HCT116 (cell line): Measurements from ENCODE around the gene ULBP2. TPM values are rescaled to one million over a fixed set of nuclear protein-coding genes. Genes with fewer than 3 reads are reported as not detected.

Experiments used
- ATAC-seq: fragments of 200-7000 bp; cut with Tn5 transposase; 2 replicates; pipeline ENCODE4 v1.9.1; 2020; ENCODE audit warnings: mild to moderate bottlenecking, moderate library complexity
- BruUV-seq: library from RNA; stranded (reverse); fragments of 400-500 nt; replicated peaks from 2 replicates; lab custom pipeline; 2021; lab: Mats Ljungman, UMichigan
- CTCF ChIA-PET: fragments of 300-600 bp; sonication (Branson Sonifier 250); formaldehyde crosslinking; loops from one replicate; lab custom pipeline; 2021; ENCODE audit warnings: antibody characterized with exemption; lab: Charles Lee
- POLR2A ChIA-PET: fragments of 300-600, 350-600 bp; sonication (Branson Sonifier 250); formaldehyde crosslinking; loops from one replicate; lab custom pipeline; 2021; ENCODE audit warnings: antibody characterized with exemption; lab: Charles Lee
- RAD21 ChIA-PET, 2 experiments: fragments of 300-600 bp; sonication (Branson Sonifier 250); formaldehyde crosslinking; loops; one replicate each; lab custom pipeline; 2023; ENCODE audit warnings: low total read pairs in 2 of 2; ENCODE audit not compliant: uncharacterized antibody in 2 of 2, unreplicated experiment in 2 of 2, low non-redundant PET in 1 of 2; lab: Charles Lee
- DNase-seq: peaks from one replicate; pipeline ENCODE4 v3.0.0-alpha.2; 2010; ENCODE audit warnings: low read depth, low spot score
- H2AFZ ChIP-seq: fragments of 200-600 bp; shearing (Covaris generic), sonication (generic); 2 replicates; pipeline ENCODE4 v1.6.1; 2017; ENCODE audit warnings: low read depth, mixed run types, mixed read lengths, antibody characterized with exemption, low read length; ENCODE audit not compliant: poor library complexity, severe bottlenecking
- H3K27ac ChIP-seq: 2 replicates; pipeline ENCODE4 v1.5.1; 2012; ENCODE audit warnings: low read depth, low read length
- H3K27me3 ChIP-seq: fragments of 200-600 bp; sonication (generic); 2 replicates; pipeline ENCODE4 v1.6.1; 2016; ENCODE audit warnings: mixed run types, low read length, mixed read lengths; ENCODE audit not compliant: insufficient read depth
- H3K36me3 ChIP-seq, 2 experiments: fragments of 200-500 bp in 1 of 2; fragments of 200-600 bp in 1 of 2; sonication (Bioruptor generic) in 1 of 2; sonication (generic) in 1 of 2; 2 replicates each; pipeline versions ENCODE4 v1.5.1 to v1.6.1; 2014 to 2016; ENCODE audit warnings: low read length in 2 of 2, inconsistent platforms in 1 of 2, mixed read lengths in 1 of 2, mixed run types in 1 of 2; ENCODE audit not compliant: insufficient read depth in 2 of 2, control insufficient read depth in 1 of 2
- H3K4me1 ChIP-seq, 2 experiments: fragments of 200-600 bp in 1 of 2; sonication (generic) in 1 of 2; 2 replicates each; pipeline versions ENCODE4 v1.5.1 to v1.6.1; 2012 to 2017; ENCODE audit warnings: low read length in 2 of 2, inconsistent platforms in 1 of 2, mild to moderate bottlenecking in 1 of 2, mixed read lengths in 1 of 2, mixed run types in 1 of 2, moderate library complexity in 1 of 2; ENCODE audit not compliant: insufficient read depth in 2 of 2, control insufficient read depth in 1 of 2
- H3K4me2 ChIP-seq: fragments of 200-600 bp; sonication (generic); 2 replicates; pipeline ENCODE4 v1.6.1; 2017; ENCODE audit warnings: mixed run types, low read length, mixed read lengths
- H3K4me3 ChIP-seq, 2 experiments: fragments of 200-600 bp in 1 of 2; sonication (generic) in 1 of 2; replicated peaks in 1 of 2; 2 replicates each; pipeline ENCODE4 v1.5.1; 2011 to 2016; ENCODE audit warnings: low read length in 2 of 2, control low read depth in 1 of 2, low read depth in 1 of 2, mild to moderate bottlenecking in 1 of 2, mixed read lengths in 1 of 2, mixed run types in 1 of 2
- H3K79me2 ChIP-seq: fragments of 200-600 bp; sonication (generic); 2 replicates; pipeline ENCODE4 v1.6.1; 2017; ENCODE audit warnings: mild to moderate bottlenecking, mixed run types, low read length, moderate library complexity, mixed read lengths; ENCODE audit not compliant: insufficient read depth
- H3K9ac ChIP-seq: fragments of 200-600 bp; sonication (generic); 2 replicates; pipeline ENCODE4 v1.6.1; 2016; ENCODE audit warnings: low read length, mixed read lengths
- H3K9me2 ChIP-seq: fragments of 200-600 bp; sonication (generic), shearing (Covaris generic); 2 replicates; pipeline ENCODE4 v1.6.1; 2017; ENCODE audit warnings: mixed run types, mild to moderate bottlenecking, moderate library complexity; ENCODE audit not compliant: insufficient read depth
- H3K9me3 ChIP-seq, 2 experiments: fragments of 200-500 bp in 1 of 2; fragments of 200-600 bp in 1 of 2; sonication (Bioruptor generic) in 1 of 2; sonication (generic) in 1 of 2; 2 replicates each; pipeline ENCODE4 v1.6.1; 2014 to 2017; ENCODE audit warnings: low read length in 2 of 2, mixed read lengths in 2 of 2, inconsistent platforms in 1 of 2, low read depth in 1 of 2, mild to moderate bottlenecking in 1 of 2, mixed run types in 1 of 2, moderate library complexity in 1 of 2; ENCODE audit not compliant: control insufficient read depth in 1 of 2, insufficient read depth in 1 of 2
- H4K20me1 ChIP-seq: fragments of 200-600 bp; sonication (generic), shearing (Covaris generic); 2 replicates; pipeline ENCODE4 v1.6.1; 2017; ENCODE audit warnings: mixed run types, mild to moderate bottlenecking, moderate library complexity; ENCODE audit not compliant: insufficient read depth
- EGR1 ChIP-seq: IDR thresholded peaks from 2 replicates; pipeline ENCODE4 v1.6.1; 2012; ENCODE audit warnings: low read depth
- EZH2phosphoT487 ChIP-seq: fragments of 200-600 bp; IDR thresholded peaks from 2 replicates; pipeline ENCODE4 v1.6.1; 2018; ENCODE audit warnings: antibody characterized with exemption, borderline replicate concordance
- POLR2A ChIP-seq: IDR thresholded peaks from 2 replicates; pipeline ENCODE4 v1.7.0; 2011; ENCODE audit warnings: borderline replicate concordance; ENCODE audit not compliant: insufficient read depth, insufficient read length; ENCODE audit errors: extremely low read depth
- SP1 ChIP-seq: IDR thresholded peaks from 2 replicates; pipeline ENCODE4 v1.6.1; 2012; ENCODE audit warnings: low read depth
- TCF7L2 ChIP-seq: IDR thresholded peaks from 2 replicates; pipeline ENCODE4 v1.7.0; 2011; ENCODE audit warnings: borderline replicate concordance, inconsistent platforms; ENCODE audit not compliant: insufficient read depth, insufficient read length; ENCODE audit errors: extremely low read depth
- YY1 ChIP-seq: IDR thresholded peaks from 2 replicates; pipeline ENCODE4 v1.6.1; 2011; ENCODE audit warnings: low read length, low read depth, moderate library complexity, mild to moderate bottlenecking; ENCODE audit not compliant: insufficient replicate concordance; ENCODE audit errors: extremely low read depth
- ZBTB33 ChIP-seq: IDR thresholded peaks from 2 replicates; pipeline ENCODE4 v1.6.1; 2011; ENCODE audit warnings: mild to moderate bottlenecking, low read length, moderate library complexity; ENCODE audit not compliant: insufficient replicate concordance; ENCODE audit errors: extremely low read depth
- intact Hi-C: fragments of 100-400 bp; cut with micrococcal nuclease; formaldehyde crosslinking; loops from 2 replicates; pipeline ENCODE4 v1.10.0; 2022
- total RNA-seq: library from RNA; stranded (reverse); gene quantifications from one replicate; pipeline ENCODE4 v1.2.1, GENCODE V29; 2021; ENCODE audit not compliant: unreplicated experiment

The ULBP2 gene
- total RNA-seq, 1 experiment from 2014 or later: 10.2 TPM

DNA sequence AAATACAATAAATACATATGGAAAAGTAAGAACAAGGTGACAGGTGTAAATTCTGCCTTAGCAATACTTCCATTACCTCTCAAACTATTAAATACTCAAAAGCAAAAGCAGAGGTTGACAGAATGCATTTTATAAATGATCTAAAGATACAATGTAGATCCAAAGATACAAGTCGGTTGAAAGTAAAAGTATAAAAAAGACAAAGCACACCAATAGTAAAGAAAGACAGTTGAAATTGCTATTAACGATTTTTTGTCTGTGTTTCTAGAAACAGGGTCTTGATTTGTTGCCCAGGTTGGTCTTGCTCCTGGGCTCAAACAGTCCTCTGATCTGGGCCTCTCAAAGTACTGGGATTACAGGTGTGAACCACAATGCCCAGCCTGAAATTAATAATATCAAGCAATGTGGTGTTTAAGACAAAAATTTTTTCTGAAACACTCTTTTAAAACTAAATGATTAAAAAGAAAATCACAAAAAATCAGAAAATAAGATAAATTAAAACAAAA is 45.8 kb downstream of the ULBP2 start (continued):
- TF ChIP-seq TCF7L2 (no peak), EGR1 (no peak), EZH2phosphoT487 (no peak), SP1 (no peak), ZBTB33 (no peak), POLR2A (no peak)

- no peaks in the 10 kb centered on the region for H3K9me3 ChIP-seq
- ATAC-seq: no peak
Measured at GRCh38 chr6:149988550-149989346, 46.9 kb downstream of the ULBP2 start.

More at GRCh38 chr6:149988550-149989346, 46.9 kb downstream of the ULBP2 start:
- BruUV-seq: no TSS peak
- intact Hi-C loops: no loop called here
- ChIA-PET POLR2A (no interaction called here), RAD21 (no interaction called here)
- no peak overlapping the region for H3K4me3 ChIP-seq
- H3K4me2 ChIP-seq: no peak overlapping the region
- DNase-seq: no peak
- H2AFZ ChIP-seq: no peak overlapping the region
- H3K9me2 ChIP-seq: no peaks in the 10 kb centered on the region
- peaks cover 25% of the 10 kb centered on the region for H3K27me3 ChIP-seq
- no peaks in the 10 kb centered on the region for H4K20me1 ChIP-seq
- H3K9ac ChIP-seq: no peak overlapping the region
- TF ChIP-seq YY1 (no peak), TCF7L2 (no peak)
- TF ChIP-seq, all 23 proteins: peak for 0
- Histone ChIP-seq H3K79me2 (no peaks in the 10 kb centered on the region), H3K36me3 (no peaks in the 10 kb centered on the region), H3K27ac (no peak overlapping the region), H3K4me1 (no peaks in the 10 kb centered on the region)
- CTCF ChIA-PET: no interaction called here
